Hippocampal formation (tissue), 2 donors: ENCODE results near the gene VSTM1.

Experiments
- DNase-seq, 2 donors: peaks; one replicate each; lab custom pipeline; 2025; lab: John Stamatoyannopoulos, UW

Gene VSTM1

GRCh38 chr19:54011507-54012211 lies 52.0 kb downstream of the VSTM1 start:
- DNase-seq = no peak

DNA sequence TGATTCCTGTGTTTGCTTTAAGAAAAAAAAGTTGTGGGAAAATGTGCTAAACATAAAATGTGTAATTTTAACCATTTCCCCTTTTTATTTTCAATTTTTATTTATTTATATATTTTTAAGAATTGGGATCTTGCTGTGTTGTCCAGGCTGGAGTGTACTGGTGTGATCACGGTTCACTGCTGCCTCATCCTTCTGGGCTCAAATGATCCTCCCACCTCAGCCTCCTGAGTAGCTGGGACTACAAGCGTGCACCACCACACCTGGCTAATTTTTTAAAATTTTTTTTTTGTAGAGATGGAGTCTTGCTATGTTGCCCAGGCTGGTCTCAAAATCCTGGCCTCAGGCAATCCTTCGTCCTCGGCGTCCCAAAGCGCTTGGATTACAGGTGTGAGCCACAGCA lies 53.2 kb downstream of the VSTM1 start:
- DNase-seq = no peak

DNA sequence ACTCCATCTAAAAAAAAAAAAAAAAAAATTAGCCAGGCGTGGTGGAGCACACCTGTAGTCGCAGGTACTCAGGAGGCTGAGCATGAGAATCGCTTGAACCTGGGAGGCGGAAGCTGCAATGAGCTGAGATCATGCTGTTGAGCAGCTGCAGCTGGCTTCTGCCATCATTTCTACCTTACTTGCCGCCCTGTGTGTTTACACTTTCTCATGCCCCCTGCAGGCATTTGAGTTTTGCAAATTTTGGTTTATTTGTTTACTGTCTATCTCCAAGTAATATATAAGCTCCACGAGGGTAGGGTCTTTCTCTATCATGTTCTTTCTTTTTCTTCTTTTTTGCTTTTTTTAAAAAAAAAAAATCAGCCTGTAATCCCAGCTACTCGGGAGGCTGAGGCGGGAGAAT lies 54.3 kb downstream of the VSTM1 start:
- no peak for DNase-seq

GRCh38 chr19:54002495-54003315 lies 61.0 kb downstream of the VSTM1 start:
- no peak for DNase-seq

DNA sequence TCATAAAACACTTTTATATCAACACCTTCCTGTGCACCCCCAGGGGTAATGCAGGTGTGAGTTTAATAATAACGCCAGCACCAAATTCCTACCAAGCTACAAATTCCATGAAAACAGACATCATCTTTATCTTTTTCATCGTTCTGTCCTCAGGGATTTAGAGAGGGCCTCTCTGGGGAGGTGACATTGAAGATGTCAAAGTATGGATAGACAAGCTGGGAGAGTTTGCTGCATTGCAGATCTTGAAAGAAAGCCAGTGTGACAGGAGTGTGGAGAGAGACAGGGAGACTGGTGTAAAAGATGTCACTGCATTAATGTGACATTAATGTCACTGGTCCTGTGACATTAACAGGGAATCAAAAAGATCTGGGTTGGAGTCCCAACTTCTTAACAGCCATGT lies 62.2 kb downstream of the VSTM1 start:
- DNase-seq = no peak

- DNase-seq = no peak
These were observed 64.0 kb downstream of the VSTM1 start for GRCh38 chr19:53999694-54000093.

- no peak for DNase-seq
These were observed 65.5 kb downstream of the VSTM1 start for GRCh38 chr19:53998223-53998622.

DNA sequence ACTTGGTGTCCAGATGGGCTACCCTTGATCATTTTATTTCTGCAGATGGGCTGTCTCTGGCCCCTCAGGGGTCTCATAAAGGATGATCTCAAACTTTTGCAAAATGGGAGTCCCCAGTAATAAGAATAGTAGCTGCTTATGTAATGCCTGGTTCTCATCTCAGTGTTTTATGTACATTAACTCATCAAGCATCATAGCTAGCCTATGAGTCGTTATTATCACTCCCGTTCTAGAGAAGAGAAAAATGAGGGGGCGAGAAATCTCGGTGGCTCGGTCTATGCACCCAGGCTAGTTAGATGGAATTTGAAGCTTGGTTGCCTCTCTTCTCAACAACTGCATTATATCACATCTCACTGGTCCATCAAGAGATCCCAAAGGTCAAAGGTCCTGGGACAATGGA lies 68.9 kb downstream of the VSTM1 start:
- DNase-seq = no peak

DNA sequence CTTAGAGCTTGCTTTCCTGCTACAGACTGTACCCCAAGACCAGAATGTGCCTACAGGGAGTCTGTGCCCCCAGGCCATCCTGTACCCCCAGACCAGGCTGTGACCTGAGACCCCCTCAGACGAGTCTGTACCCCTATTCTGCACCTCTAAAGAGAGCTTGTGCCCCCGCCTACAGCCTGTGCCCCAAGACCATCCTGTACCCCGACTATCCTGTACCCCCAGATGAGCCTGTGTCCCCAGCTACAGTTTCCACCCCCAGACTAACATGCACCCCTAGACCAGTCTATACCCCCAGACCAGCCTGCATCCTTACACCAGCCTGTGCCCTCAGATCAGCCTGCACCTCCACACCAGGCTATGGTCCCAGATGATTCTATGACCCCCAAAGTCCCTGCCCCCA lies 70.2 kb downstream of the VSTM1 start:
- no peak for DNase-seq

DNA sequence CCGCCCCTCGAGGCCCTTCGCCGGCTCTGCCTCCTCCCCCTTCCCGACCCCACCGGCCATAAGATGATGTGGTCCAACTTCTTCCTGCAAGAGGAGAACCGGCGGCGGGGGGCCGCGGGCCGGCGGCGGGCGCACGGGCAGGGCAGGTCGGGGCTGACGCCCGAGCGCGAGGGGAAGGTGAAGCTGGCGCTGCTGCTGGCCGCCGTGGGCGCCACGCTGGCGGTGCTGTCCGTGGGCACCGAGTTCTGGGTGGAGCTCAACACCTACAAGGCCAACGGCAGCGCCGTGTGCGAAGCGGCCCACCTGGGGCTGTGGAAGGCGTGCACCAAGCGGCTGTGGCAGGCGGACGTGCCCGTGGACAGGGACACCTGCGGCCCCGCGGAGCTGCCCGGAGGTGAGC lies 70.9 kb downstream of the VSTM1 start:
- DNase-seq = no peak

GRCh38 chr19:53992211-53992610 lies 71.5 kb downstream of the VSTM1 start:
- DNase-seq = no peak

- no peak for DNase-seq
These were observed 72.2 kb downstream of the VSTM1 start, which contains the start of gene CACNG6 for GRCh38 chr19:53991224-53992113. TSS of gene CACNG6 (plus strand) at chr19:53991637. CDS start at chr19:53992878, 1,241 bp downstream.
